ENCODE results near the gene MAP1B.

The MAP1B gene

DNA sequence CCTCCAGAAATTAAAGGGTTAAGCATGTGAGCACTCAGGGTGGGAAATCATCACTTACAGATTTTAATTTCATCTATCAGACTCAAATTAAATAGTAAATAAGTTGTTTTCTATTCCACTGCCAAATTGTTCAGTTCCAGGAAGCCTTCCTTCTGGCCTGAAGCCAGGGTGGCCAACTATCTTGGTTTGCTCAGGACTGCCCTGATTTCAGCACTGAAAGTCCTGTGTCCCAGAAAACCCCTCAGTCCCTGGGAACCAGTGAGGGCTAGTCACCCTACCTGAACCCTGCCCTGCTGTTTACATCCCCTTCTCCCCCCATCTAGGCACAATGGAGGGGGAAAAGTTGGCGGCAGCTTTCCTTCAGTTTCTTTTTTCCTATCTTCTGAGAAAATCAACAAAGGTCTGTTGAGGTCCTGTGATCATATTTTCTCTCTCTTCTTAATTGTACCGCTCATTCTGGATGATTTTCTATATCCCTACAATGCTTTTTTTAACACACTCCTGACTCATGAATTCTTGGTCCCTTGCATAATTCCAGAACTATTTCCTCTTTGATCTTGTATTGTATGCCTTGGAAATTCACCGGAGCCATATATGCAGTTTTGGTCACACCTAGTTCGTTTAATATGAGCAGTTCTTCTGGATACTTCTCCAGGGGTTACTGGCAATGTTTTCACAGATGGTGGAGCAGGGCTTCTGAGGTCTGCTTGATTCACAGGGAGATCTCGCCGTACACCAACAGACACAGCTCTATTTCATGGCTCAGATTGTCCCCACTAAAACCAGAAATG lies 103.8 kb downstream of the MAP1B start:
- no peak overlapping the region for H3K9ac ChIP-seq (ENCODE audit: low read length)
- H3K27me3 ChIP-seq (ENCODE audit: control insufficient read depth, insufficient read depth, low read length): no peaks in the 10 kb centered on the region
- H3K36me3 ChIP-seq (ENCODE audit: control insufficient read depth, insufficient read depth, low read length): no peaks in the 10 kb centered on the region
- H3K27ac ChIP-seq (ENCODE audit: low read depth, low read length): no peak overlapping the region
- peaks cover 3% of the 10 kb centered on the region for H3K4me1 ChIP-seq (ENCODE audit: control insufficient read depth, insufficient read depth, low read length)
- H3K4me3 ChIP-seq (ENCODE audit: low read length): no peak overlapping the region

DNA sequence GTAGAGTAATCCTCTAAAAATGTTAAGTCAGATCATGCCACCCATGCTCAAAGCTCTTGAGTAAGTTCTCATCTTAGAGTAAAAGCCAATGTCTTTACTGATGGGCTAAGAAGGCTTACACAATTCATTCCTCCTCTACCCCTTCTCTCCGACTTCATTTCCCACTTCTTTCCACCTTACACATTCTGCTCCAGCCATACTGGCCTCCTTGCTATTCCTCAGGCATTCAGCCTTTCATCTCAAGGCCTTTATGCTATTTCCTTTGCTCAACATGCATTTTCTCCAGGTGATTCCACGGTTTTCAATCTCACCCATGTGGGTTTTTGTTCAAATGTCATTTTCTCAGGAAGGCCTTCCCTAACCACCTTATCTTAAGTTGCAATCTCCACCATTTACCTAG lies 104.9 kb downstream of the MAP1B start:
- Histone ChIP-seq H3K27ac (ENCODE audit: low read depth, low read length) (no peak overlapping the region), H3K4me3 (ENCODE audit: low read length) (no peak overlapping the region)

DNA sequence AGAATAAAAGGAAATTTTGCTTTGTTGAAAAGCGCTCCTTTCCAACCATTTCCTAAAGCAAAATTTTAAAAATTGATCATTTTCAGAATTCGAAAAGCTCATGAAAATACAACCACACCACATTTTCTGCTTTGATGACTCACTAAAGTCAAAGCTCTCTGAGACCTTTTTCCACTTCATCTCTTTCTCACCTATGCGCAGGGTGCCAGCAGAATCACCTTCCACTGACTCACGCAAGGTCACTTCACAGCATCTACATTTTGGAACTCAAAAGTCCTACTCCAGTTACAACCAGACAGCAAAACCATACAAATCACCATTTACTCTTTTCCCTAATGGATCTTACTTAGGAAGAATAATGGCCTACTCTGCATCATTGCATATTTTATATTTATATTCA lies 106.2 kb downstream of the MAP1B start:
- Histone ChIP-seq H3K4me3 (ENCODE audit: low read length) (no peak overlapping the region), H3K36me3 (ENCODE audit: control insufficient read depth, insufficient read depth, low read length) (peaks cover under 1% of the 10 kb centered on the region), H3K27me3 (ENCODE audit: control insufficient read depth, insufficient read depth, low read length) (no peaks in the 10 kb centered on the region), H3K9ac (ENCODE audit: low read length) (no peak overlapping the region), H3K4me1 (ENCODE audit: control insufficient read depth, insufficient read depth, low read length) (peaks cover 3% of the 10 kb centered on the region), H3K27ac (ENCODE audit: low read depth, low read length) (no peak overlapping the region)

More for the DNA sequence above, 104.9 kb downstream of the MAP1B start:
- Histone ChIP-seq H3K4me1 (ENCODE audit: control insufficient read depth, insufficient read depth, low read length) (peaks cover 3% of the 10 kb centered on the region), H3K36me3 (ENCODE audit: control insufficient read depth, insufficient read depth, low read length) (no peaks in the 10 kb centered on the region), H3K9ac (ENCODE audit: low read length) (no peak overlapping the region), H3K27me3 (ENCODE audit: control insufficient read depth, insufficient read depth, low read length) (no peaks in the 10 kb centered on the region)

DNA sequence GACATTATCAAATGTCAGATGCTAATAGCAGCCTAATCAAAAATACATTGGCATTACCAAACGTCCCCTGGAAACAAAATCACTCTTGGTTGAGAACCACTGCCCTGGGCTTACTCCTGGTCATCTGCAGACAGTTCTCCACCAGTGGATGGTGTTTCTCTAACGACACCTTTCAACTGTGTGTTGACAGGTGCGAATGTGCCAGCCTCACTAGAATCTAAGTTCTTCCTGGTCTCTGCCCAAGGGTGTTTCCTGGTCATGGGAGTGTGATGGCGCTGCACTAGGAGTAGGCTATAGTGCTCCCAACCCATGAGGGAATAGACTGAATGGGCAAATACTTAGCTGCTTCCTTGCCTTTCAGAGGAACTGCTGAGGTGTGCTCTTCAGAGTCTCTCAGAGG lies 106.9 kb downstream of the MAP1B start:
- H3K27me3 ChIP-seq (ENCODE audit: control insufficient read depth, insufficient read depth, low read length): no peaks in the 10 kb centered on the region
- peaks cover 3% of the 10 kb centered on the region for H3K4me1 ChIP-seq (ENCODE audit: control insufficient read depth, insufficient read depth, low read length)
- H3K4me3 ChIP-seq (ENCODE audit: low read length): no peak overlapping the region
- no peak overlapping the region for H3K27ac ChIP-seq (ENCODE audit: low read depth, low read length)
- peaks cover 4% of the 10 kb centered on the region for H3K36me3 ChIP-seq (ENCODE audit: control insufficient read depth, insufficient read depth, low read length)
- no peak overlapping the region for H3K9ac ChIP-seq (ENCODE audit: low read length)

DNA sequence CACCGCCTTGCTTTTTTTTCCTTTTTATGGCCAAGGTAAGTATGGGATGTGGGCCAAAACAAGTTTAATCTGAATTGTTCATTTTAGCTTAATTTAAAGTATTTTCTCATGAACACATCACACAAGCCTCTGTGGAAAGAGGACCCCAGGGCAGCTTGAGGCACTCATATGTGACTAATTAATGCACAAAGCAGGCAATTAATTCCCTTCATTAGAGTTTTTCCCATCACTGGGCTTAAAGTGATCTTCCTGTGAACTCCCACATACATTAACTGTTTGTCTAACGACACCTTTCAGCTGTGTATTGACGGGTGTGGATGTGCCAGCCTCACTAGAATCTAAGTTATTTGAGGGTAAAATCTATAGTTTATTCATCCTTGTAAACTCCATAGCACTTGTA lies 109.5 kb downstream of the MAP1B start:
- no peak overlapping the region for H3K27ac ChIP-seq (ENCODE audit: low read depth, low read length)
- no peak overlapping the region for H3K4me3 ChIP-seq (ENCODE audit: low read length)
- H3K36me3 ChIP-seq (ENCODE audit: control insufficient read depth, insufficient read depth, low read length): peaks cover 17% of the 10 kb centered on the region
- H3K9ac ChIP-seq (ENCODE audit: low read length): no peak overlapping the region
- no peaks in the 10 kb centered on the region for H3K4me1 ChIP-seq (ENCODE audit: control insufficient read depth, insufficient read depth, low read length)
- no peaks in the 10 kb centered on the region for H3K27me3 ChIP-seq (ENCODE audit: control insufficient read depth, insufficient read depth, low read length)

DNA sequence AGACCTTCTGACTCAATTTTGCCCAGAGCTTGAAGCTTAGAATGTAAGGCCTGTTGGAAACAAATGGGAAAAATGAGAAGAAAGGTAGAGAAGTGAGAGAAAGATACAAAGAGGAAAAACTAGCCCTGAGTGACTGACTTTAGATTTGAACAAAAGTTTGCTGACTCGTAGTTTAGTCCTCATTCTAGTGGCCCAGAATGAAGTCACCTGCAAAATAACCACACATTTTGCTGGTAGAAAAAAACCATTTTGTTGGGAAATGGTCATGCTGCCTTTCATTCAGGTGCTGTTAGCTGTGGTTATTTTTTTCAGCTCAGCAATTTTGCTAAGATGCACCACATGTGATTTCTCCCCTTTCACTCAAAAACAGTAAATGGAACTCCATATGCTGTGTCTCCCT lies 113.8 kb downstream of the MAP1B start:
- H3K4me3 ChIP-seq (ENCODE audit: low read length): no peak overlapping the region
- no peaks in the 10 kb centered on the region for H3K4me1 ChIP-seq (ENCODE audit: control insufficient read depth, insufficient read depth, low read length)
- no peak overlapping the region for H3K27ac ChIP-seq (ENCODE audit: low read depth, low read length)
- H3K27me3 ChIP-seq (ENCODE audit: control insufficient read depth, insufficient read depth, low read length): no peaks in the 10 kb centered on the region
- peaks cover 17% of the 10 kb centered on the region for H3K36me3 ChIP-seq (ENCODE audit: control insufficient read depth, insufficient read depth, low read length)
- no peak overlapping the region for H3K9ac ChIP-seq (ENCODE audit: low read length)

DNA sequence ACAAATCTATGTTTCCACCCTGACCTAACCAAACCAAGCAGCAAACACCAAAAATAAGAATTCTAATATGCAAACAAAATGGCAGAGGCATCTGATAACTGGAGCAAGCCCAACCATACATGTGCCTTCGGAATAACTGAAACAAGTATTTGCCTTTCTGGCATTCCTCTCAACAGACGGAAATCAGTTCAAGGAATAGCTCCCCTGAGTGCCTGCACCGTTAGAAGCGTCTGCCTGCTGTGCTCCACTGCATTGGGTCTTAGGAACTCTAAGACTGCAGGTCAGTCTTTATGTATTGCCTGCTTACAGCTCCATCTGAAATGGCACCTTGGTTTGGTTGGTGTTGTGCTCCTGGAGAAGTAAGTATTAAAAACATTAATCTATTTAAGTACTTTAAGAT lies 114.3 kb downstream of the MAP1B start:
- H3K9ac ChIP-seq (ENCODE audit: low read length): no peak overlapping the region
- H3K27me3 ChIP-seq (ENCODE audit: control insufficient read depth, insufficient read depth, low read length): no peaks in the 10 kb centered on the region
- no peak overlapping the region for H3K27ac ChIP-seq (ENCODE audit: low read depth, low read length)
- H3K4me3 ChIP-seq (ENCODE audit: low read length): no peak overlapping the region
- H3K36me3 ChIP-seq (ENCODE audit: control insufficient read depth, insufficient read depth, low read length): peaks cover 17% of the 10 kb centered on the region
- no peaks in the 10 kb centered on the region for H3K4me1 ChIP-seq (ENCODE audit: control insufficient read depth, insufficient read depth, low read length)

DNA sequence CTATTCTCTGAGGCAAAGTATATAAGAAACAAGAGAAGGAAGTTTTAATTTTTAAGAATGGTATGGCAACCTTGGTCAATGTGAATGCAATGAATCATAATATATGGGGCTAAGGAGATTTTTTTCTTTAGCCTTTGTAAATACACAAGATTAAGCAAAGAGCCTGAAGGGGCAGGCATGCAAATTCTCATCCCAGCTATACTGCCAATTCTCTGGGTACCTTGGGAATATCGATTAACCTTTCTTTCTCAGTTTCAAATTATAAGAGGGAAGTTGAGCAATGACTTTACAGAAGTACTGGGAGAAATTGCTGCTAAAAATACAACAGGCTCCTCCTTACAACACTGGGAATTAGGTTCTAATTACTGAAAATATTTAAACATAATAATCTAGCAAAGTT lies 115.2 kb downstream of the MAP1B start:
- no peaks in the 10 kb centered on the region for H3K4me1 ChIP-seq (ENCODE audit: control insufficient read depth, insufficient read depth, low read length)
- no peak overlapping the region for H3K9ac ChIP-seq (ENCODE audit: low read length)
- peaks cover 17% of the 10 kb centered on the region for H3K36me3 ChIP-seq (ENCODE audit: control insufficient read depth, insufficient read depth, low read length)
- H3K27me3 ChIP-seq (ENCODE audit: control insufficient read depth, insufficient read depth, low read length): no peaks in the 10 kb centered on the region
- H3K4me3 ChIP-seq (ENCODE audit: low read length): no peak overlapping the region
- H3K27ac ChIP-seq (ENCODE audit: low read depth, low read length): no peak overlapping the region

DNA sequence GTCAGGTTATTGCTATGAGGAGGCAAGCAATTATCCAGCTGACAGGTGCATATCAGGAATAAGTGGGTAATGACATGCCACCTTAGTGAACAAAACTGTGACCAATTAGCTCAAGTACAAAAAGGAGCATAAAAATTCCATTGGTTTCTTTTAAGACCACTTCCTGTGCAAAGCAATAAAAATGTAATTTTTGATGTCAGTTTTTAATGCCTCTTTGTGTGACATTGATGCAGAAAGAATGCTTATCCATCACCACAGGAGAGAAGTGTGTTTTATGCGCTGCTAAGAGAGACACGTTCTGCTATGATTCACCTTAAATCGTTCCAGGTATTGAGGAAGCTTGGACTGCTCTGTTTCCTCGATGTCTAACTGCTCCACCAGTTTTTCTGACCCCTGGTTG lies 116.1 kb downstream of the MAP1B start:
- H3K27ac ChIP-seq (ENCODE audit: low read depth, low read length): no peak overlapping the region
- H3K4me1 ChIP-seq (ENCODE audit: control insufficient read depth, insufficient read depth, low read length): no peaks in the 10 kb centered on the region
- H3K36me3 ChIP-seq (ENCODE audit: control insufficient read depth, insufficient read depth, low read length): peaks cover 17% of the 10 kb centered on the region
- no peak overlapping the region for H3K9ac ChIP-seq (ENCODE audit: low read length)
- H3K4me3 ChIP-seq (ENCODE audit: low read length): no peak overlapping the region
- no peaks in the 10 kb centered on the region for H3K27me3 ChIP-seq (ENCODE audit: control insufficient read depth, insufficient read depth, low read length)

DNA sequence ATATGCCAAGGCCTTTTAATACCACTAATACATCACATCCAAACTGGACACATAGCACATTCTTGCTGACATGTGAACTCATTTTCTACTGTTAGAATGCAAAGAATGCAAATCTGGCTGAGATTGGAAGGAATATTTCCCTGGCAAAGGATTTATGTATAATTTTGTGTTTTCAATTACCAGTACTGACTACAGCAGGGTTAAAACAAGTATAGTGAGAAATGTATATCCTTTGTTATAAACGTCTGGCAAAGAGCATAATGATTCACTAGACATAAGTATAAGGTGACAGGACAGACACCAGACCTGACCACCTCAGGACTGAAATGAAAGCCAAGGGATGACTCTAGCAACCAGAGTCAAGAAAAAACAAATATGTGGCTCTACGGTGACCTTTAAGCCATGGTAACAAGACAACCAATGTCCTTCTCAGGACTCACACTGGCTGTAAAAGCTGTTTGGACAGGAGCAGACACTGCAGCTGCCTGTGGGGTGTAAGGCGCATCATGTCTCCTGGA lies 117.7 kb downstream of the MAP1B start:
- no peak overlapping the region for H3K9ac ChIP-seq (ENCODE audit: low read length)
- no peaks in the 10 kb centered on the region for H3K27me3 ChIP-seq (ENCODE audit: control insufficient read depth, insufficient read depth, low read length)
- no peaks in the 10 kb centered on the region for H3K4me1 ChIP-seq (ENCODE audit: control insufficient read depth, insufficient read depth, low read length)
- no peak overlapping the region for H3K4me3 ChIP-seq (ENCODE audit: low read length)
- no peak overlapping the region for H3K27ac ChIP-seq (ENCODE audit: low read depth, low read length)
- H3K36me3 ChIP-seq (ENCODE audit: control insufficient read depth, insufficient read depth, low read length): peaks cover 9% of the 10 kb centered on the region

DNA sequence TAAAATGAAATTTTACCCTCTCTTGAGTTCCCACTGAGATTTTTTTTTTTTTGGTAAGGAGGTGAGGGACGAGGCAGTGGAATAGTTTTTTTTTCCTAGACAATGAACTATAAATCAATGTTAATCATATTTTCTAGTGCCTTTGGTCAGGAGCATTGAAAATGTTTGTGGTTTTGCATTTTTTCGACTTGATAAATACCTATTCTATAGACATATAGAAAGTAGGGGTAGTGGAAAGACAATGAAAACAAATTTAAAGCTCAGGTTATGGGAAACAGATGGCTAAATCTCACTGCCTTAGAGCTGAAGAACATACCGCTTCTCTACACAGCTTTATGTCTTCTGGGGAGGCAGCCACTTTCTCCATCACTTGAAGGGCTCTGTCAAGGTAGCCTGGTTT lies 118.5 kb downstream of the MAP1B start:
- Histone ChIP-seq H3K4me1 (ENCODE audit: control insufficient read depth, insufficient read depth, low read length) (no peaks in the 10 kb centered on the region), H3K27ac (ENCODE audit: low read depth, low read length) (no peak overlapping the region), H3K9ac (ENCODE audit: low read length) (no peak overlapping the region), H3K36me3 (ENCODE audit: control insufficient read depth, insufficient read depth, low read length) (peaks cover 4% of the 10 kb centered on the region), H3K4me3 (ENCODE audit: low read length) (no peak overlapping the region), H3K27me3 (ENCODE audit: control insufficient read depth, insufficient read depth, low read length) (no peaks in the 10 kb centered on the region)

DNA sequence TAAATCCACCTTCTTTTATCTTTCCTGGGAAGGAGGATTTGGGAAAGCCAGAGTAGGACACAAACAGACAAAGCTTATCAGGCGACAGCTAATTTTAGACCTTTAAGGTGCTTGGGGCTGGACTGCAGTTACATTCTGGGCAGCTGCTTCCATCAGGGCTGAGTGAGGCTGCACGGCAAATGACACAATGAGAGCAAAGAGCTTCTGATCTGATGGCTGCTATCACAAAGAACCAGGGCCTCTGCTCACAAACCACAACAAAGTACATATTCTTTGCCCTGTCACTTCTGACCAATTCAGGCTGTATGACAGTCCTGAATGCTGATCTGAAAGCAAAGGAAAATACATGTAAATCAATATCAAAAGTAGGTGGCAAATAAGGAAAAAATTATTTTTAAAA lies 119.7 kb downstream of the MAP1B start:
- no peak overlapping the region for H3K9ac ChIP-seq (ENCODE audit: low read length)
- H3K27ac ChIP-seq (ENCODE audit: low read depth, low read length): no peak overlapping the region
- H3K4me1 ChIP-seq (ENCODE audit: control insufficient read depth, insufficient read depth, low read length): no peaks in the 10 kb centered on the region
- H3K36me3 ChIP-seq (ENCODE audit: control insufficient read depth, insufficient read depth, low read length): no peaks in the 10 kb centered on the region
- H3K4me3 ChIP-seq (ENCODE audit: low read length): no peak overlapping the region
- H3K27me3 ChIP-seq (ENCODE audit: control insufficient read depth, insufficient read depth, low read length): no peaks in the 10 kb centered on the region

DNA sequence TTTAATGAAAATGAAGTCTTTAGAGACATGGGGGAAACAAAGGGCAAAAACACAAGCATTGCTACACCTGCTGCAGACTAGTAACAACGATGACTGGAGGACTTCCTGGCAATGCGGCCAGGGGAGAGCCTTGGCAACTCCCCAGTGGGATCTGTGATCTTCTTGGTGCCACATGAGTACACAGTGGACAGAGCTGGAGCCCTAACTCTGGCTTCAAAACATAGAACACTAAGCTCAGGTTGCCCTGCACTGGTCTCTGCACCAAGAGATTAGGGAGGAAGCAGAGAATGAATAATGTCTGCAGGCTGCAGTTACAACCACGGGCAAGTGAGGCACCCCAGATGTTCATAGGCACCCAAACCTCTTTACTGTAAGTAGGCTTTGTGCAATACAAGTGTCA lies 121.7 kb downstream of the MAP1B start:
- Histone ChIP-seq H3K27me3 (ENCODE audit: control insufficient read depth, insufficient read depth, low read length) (no peaks in the 10 kb centered on the region), H3K27ac (ENCODE audit: low read depth, low read length) (no peak overlapping the region)

More for the DNA sequence above, 121.7 kb downstream of the MAP1B start:
- no peaks in the 10 kb centered on the region for H3K4me1 ChIP-seq (ENCODE audit: control insufficient read depth, insufficient read depth, low read length)
- H3K36me3 ChIP-seq (ENCODE audit: control insufficient read depth, insufficient read depth, low read length): no peaks in the 10 kb centered on the region
- H3K9ac ChIP-seq (ENCODE audit: low read length): no peak overlapping the region
- H3K4me3 ChIP-seq (ENCODE audit: low read length): no peak overlapping the region
